MCF 10A (cell line): ENCODE results near the gene PPFIA4. TPM values are rescaled to one million over a fixed set of nuclear protein-coding genes. Genes with fewer than 3 reads are reported as not detected.

ENCODE experiments used
- BruUV-seq: library from RNA; stranded (reverse); fragments of 400-500 nt; replicated peaks from 2 replicates; lab custom pipeline; 2021; lab: Mats Ljungman, UMichigan
- CTCF ChIA-PET: fragments of 300-600 bp; sonication (Branson Sonifier 250); formaldehyde crosslinking; extraction: SDS; loops from one replicate; lab custom pipeline; 2021; ENCODE audit warnings: antibody characterized with exemption, inconsistent platforms; lab: Yijun Ruan, JAX
- POLR2A ChIA-PET: fragments of 300-600, 350-650 bp; sonication (Branson Sonifier 250); formaldehyde crosslinking; extraction: SDS; loops from one replicate; lab custom pipeline; 2020; ENCODE audit warnings: antibody characterized with exemption, inconsistent platforms; lab: Yijun Ruan, JAX
- DNase-seq: peaks from one replicate; pipeline ENCODE4 v3.0.0-alpha.2; 2018; ENCODE audit not compliant: unreplicated experiment
- H3K27ac Mint-ChIP-seq: one replicate; pipeline ENCODE4 v1.8.0; 2022; ENCODE audit warnings: mild to moderate bottlenecking, low read depth, mixed read lengths; ENCODE audit not compliant: unreplicated experiment
- H3K27me3 Mint-ChIP-seq: one replicate; pipeline ENCODE4 v1.8.0; 2022; ENCODE audit warnings: mixed read lengths; ENCODE audit not compliant: insufficient read depth, unreplicated experiment
- H3K36me3 Mint-ChIP-seq: one replicate; pipeline ENCODE4 v1.8.0; 2022; ENCODE audit warnings: mild to moderate bottlenecking, moderate library complexity, mixed read lengths; ENCODE audit not compliant: insufficient read depth, unreplicated experiment
- H3K4me1 Mint-ChIP-seq: one replicate; pipeline ENCODE4 v1.8.0; 2022; ENCODE audit warnings: mixed read lengths; ENCODE audit not compliant: insufficient read depth, unreplicated experiment
- H3K4me3 Mint-ChIP-seq: one replicate; pipeline ENCODE4 v1.8.0; 2022; ENCODE audit warnings: mild to moderate bottlenecking, moderate library complexity, mixed read lengths; ENCODE audit not compliant: unreplicated experiment
- H3K9me3 Mint-ChIP-seq: one replicate; pipeline ENCODE4 v1.8.0; 2022; ENCODE audit warnings: mixed read lengths; ENCODE audit not compliant: unreplicated experiment
- intact Hi-C: fragments of 100-400 bp; cut with micrococcal nuclease; formaldehyde crosslinking; loops from 2 replicates; pipeline ENCODE4 v1.14.1; 2022
- total RNA-seq: library from RNA; stranded (reverse); gene quantifications from 2 replicates; pipeline ENCODE4 v1.2.3, GENCODE V29; 2022
- TF ChIP-seq, protein P1 (sequence below): fragments of 200-600 bp; IDR thresholded peaks from one replicate; pipeline ENCODE4 v1.8.0; 2022; ENCODE audit warnings: antibody characterized with exemption, mild to moderate bottlenecking; ENCODE audit not compliant: unreplicated experiment

PPFIA4 gene
- total RNA-seq, 1 experiment from 2014 or later = 0.16 TPM

DNA sequence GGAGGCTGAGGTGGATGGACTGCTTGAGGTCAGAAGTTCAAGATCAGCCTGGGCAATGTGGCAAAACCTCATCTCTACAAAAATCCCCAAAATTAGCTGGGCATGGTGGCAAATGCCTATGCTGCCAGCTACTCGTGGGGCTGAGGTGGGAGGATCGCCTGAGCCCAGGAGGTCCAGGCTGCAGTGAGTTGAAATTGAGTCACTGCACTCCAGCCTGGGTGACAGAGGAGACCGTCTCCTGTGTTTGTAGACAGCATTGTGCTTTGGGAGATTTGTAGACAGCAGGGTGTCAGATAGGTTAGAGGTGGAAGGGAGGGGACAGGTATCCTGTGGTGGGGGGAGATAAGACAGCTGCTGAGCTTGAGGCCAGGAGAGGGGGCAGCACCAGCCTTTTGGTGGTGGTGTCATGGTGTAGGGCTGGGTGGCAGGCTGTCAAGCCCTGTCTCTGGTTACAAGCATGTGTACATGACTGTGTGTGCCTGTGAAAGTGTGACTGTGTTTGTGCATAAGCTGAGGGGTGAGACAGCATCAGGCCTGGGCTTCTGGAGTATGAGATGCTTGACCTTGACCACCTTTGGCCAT, 15.2 kb downstream of the PPFIA4 start:
- H3K27ac Mint-ChIP-seq = no peak overlapping the region
- H3K9me3 Mint-ChIP-seq = no peaks in the 10 kb centered on the region
- H3K4me3 Mint-ChIP-seq = no peak overlapping the region
- H3K4me1 Mint-ChIP-seq = peaks cover 18% of the 10 kb centered on the region
- POLR2A ChIA-PET = interaction anchor here (0.9 to 2.1 kb wide), 4 partner anchors 17 to 226 kb away, joined by 3 to 6 read pairs (median 4); no protein-coding TSS in a partner anchor
- DNase-seq = no peak
- H3K36me3 Mint-ChIP-seq = no peaks in the 10 kb centered on the region
- intact Hi-C loops = no loop called here
- TF ChIP-seq, protein P1, sequence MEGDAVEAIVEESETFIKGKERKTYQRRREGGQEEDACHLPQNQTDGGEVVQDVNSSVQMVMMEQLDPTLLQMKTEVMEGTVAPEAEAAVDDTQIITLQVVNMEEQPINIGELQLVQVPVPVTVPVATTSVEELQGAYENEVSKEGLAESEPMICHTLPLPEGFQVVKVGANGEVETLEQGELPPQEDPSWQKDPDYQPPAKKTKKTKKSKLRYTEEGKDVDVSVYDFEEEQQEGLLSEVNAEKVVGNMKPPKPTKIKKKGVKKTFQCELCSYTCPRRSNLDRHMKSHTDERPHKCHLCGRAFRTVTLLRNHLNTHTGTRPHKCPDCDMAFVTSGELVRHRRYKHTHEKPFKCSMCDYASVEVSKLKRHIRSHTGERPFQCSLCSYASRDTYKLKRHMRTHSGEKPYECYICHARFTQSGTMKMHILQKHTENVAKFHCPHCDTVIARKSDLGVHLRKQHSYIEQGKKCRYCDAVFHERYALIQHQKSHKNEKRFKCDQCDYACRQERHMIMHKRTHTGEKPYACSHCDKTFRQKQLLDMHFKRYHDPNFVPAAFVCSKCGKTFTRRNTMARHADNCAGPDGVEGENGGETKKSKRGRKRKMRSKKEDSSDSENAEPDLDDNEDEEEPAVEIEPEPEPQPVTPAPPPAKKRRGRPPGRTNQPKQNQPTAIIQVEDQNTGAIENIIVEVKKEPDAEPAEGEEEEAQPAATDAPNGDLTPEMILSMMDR = no peak
- BruUV-seq = no TSS peak
- CTCF ChIA-PET = interaction anchor here (0.6 to 22.1 kb wide), 18 partner anchors 19 to 740 kb away, joined by 3 to 702 read pairs (median 16); partner anchors contain the start of genes ADORA1, CHI3L1 and MYBPH
- no peaks in the 10 kb centered on the region for H3K27me3 Mint-ChIP-seq

- DNase-seq = no peak
- TF ChIP-seq, protein P1 = no peak
- Mint-ChIP-seq H3K36me3 (no peaks in the 10 kb centered on the region), H3K27me3 (no peaks in the 10 kb centered on the region), H3K4me3 (no peak overlapping the region), H3K9me3 (no peaks in the 10 kb centered on the region), H3K4me1 (peaks cover 20% of the 10 kb centered on the region), H3K27ac (no peak overlapping the region)
- intact Hi-C loops = no loop called here
- no TSS peak for BruUV-seq
- POLR2A ChIA-PET = interaction anchor here (0.7 to 0.8 kb wide), 2 partner anchors 9 to 56 kb away, joined by 3 read pairs; no protein-coding TSS in a partner anchor
- CTCF ChIA-PET = interaction anchor here (0.6 to 22.1 kb wide), 8 partner anchors 17 to 324 kb away, joined by 3 to 702 read pairs (median 165); partner anchors contain the start of gene MYBPH
Observed at GRCh38 chr1:203043830-203044545, 17.7 kb downstream of the PPFIA4 start.

- Mint-ChIP-seq H3K36me3 (no peaks in the 10 kb centered on the region), H3K4me3 (no peak overlapping the region), H3K4me1 (peaks cover 13% of the 10 kb centered on the region), H3K9me3 (no peaks in the 10 kb centered on the region), H3K27me3 (no peaks in the 10 kb centered on the region), H3K27ac (no peak overlapping the region)
- intact Hi-C loops = no loop called here
- DNase-seq = no peak
- BruUV-seq = no TSS peak
- ChIA-PET POLR2A (interaction anchor here (0.7 kb wide), 1 partner anchor 10 kb away, joined by 3 read pairs; no protein-coding TSS in a partner anchor), CTCF (interaction anchor here (0.7 to 22.1 kb wide), 7 partner anchors 12 to 293 kb away, joined by 3 to 702 read pairs (median 250); partner anchors contain the start of gene MYBPH)
- TF ChIP-seq, protein P1 = no peak
Observed at GRCh38 chr1:203044546-203045250, 18.4 kb downstream of the PPFIA4 start.
